ENCODE results near the gene MLST8.

GRCh38 chr16:2212362-2213324, 7.4 kb downstream of the MLST8 start:
- TF ChIP-seq CTCF (IDR thresholded peaks at IDR 0.05; ENCODE audit: borderline replicate concordance, extremely low read depth, low read length, poor library complexity, severe bottlenecking), result no peak
- no peak for TF ChIP-seq EZH2 (IDR thresholded peaks at IDR 0.05; ENCODE audit: borderline replicate concordance, low read depth, low read length, severe bottlenecking)

All from DND-41 (cell line).